PC-9 (cell line): ENCODE results near the gene GHITM. TPM values are rescaled to one million over a fixed set of nuclear protein-coding genes. Genes with fewer than 3 reads are reported as not detected.

ENCODE experiments used
- BruUV-seq: library from RNA; stranded (reverse); fragments of 400-500 nt; replicated peaks from 2 replicates; lab custom pipeline; 2021; lab: Mats Ljungman, UMichigan
- CTCF ChIA-PET: fragments of 300-600 bp; sonication (Branson Sonifier 250); formaldehyde crosslinking; loops from one replicate; lab custom pipeline; 2022; ENCODE audit warnings: antibody characterized with exemption; lab: Charles Lee
- POLR2A ChIA-PET: fragments of 300-600 bp; sonication (Branson Sonifier 250); formaldehyde crosslinking; loops from one replicate; lab custom pipeline; 2022; ENCODE audit warnings: antibody characterized with exemption; ENCODE audit not compliant: unreplicated experiment; lab: Charles Lee
- DNase-seq, 2 experiments: peaks; one replicate each; pipeline versions ENCODE4 v3.0.0 to v3.0.0-alpha.2; 2015 to 2022; ENCODE audit warnings: mixed read lengths in 1 of 2
- H2AFZ ChIP-seq: fragments of 200-600 bp; sonication (generic); 2 replicates; pipeline ENCODE4 v1.8.1; 2017; ENCODE audit warnings: antibody characterized with exemption
- H3F3A ChIP-seq: fragments of 200-600 bp; sonication (generic); 2 replicates; pipeline ENCODE4 v1.8.1; 2017; ENCODE audit warnings: antibody characterized with exemption, mild to moderate bottlenecking, low read depth; ENCODE audit not compliant: insufficient read depth
- H3K27ac ChIP-seq: fragments of 200-600 bp; sonication (generic); 2 replicates; pipeline ENCODE4 v1.6.1; 2016; ENCODE audit warnings: mixed run types
- H3K27me3 ChIP-seq: fragments of 200-600 bp; sonication (generic); 2 replicates; pipeline ENCODE4 v1.6.1; 2016; ENCODE audit warnings: low read depth, mixed run types; ENCODE audit not compliant: insufficient read depth
- H3K36me3 ChIP-seq: fragments of 200-600 bp; sonication (generic); 2 replicates; pipeline ENCODE4 v1.6.1; 2016; ENCODE audit warnings: low read depth, mixed run types
- H3K4me1 ChIP-seq: fragments of 200-600 bp; sonication (generic); replicated peaks from 2 replicates; pipeline ENCODE4 v1.6.1; 2016; ENCODE audit warnings: mixed run types; ENCODE audit not compliant: insufficient read depth
- H3K4me2 ChIP-seq: fragments of 200-600 bp; sonication (generic); 2 replicates; pipeline ENCODE4 v1.6.1; 2017; ENCODE audit warnings: mixed run types
- H3K4me3 ChIP-seq: fragments of 200-600 bp; sonication (generic); 2 replicates; pipeline ENCODE4 v1.6.1; 2016; ENCODE audit warnings: mixed run types
- H3K79me2 ChIP-seq: fragments of 200-600 bp; sonication (generic); 2 replicates; pipeline ENCODE4 v1.6.1; 2017; ENCODE audit warnings: low read depth, mixed run types
- H3K9me2 ChIP-seq: fragments of 200-600 bp; sonication (generic); 2 replicates; pipeline ENCODE4 v1.8.1; 2017; ENCODE audit warnings: mild to moderate bottlenecking; ENCODE audit not compliant: insufficient read depth
- H3K9me3 ChIP-seq: fragments of 200-600 bp; sonication (generic); 2 replicates; pipeline ENCODE4 v1.8.1; 2016; ENCODE audit warnings: low read depth; ENCODE audit not compliant: insufficient read depth
- H4K20me1 ChIP-seq: fragments of 200-600 bp; sonication (generic); 2 replicates; pipeline ENCODE4 v1.8.1; 2017; ENCODE audit not compliant: insufficient read depth
- EZH2 ChIP-seq: fragments of 200-600 bp; sonication (generic); IDR thresholded peaks from 2 replicates; pipeline ENCODE4 v1.8.0; 2017; ENCODE audit warnings: antibody characterized with exemption, low read depth
- intact Hi-C: fragments of 100-400 bp; cut with micrococcal nuclease; formaldehyde crosslinking; loops from one replicate; pipeline ENCODE4 v1.10.0; 2022; ENCODE audit not compliant: unreplicated experiment
- total RNA-seq: library from RNA; stranded (reverse); gene quantifications from 2 replicates; pipeline ENCODE4 v1.2.3, GENCODE V29; 2021
- TF ChIP-seq, protein P1 (sequence below): fragments of 200-600 bp; sonication (generic); conservative IDR thresholded peaks from 2 replicates; pipeline ENCODE4 v1.6.1; 2017; ENCODE audit warnings: mixed run types, antibody characterized with exemption, mild to moderate bottlenecking, moderate library complexity

Gene GHITM
- total RNA-seq, 1 experiment from 2014 or later: 291 TPM

DNA sequence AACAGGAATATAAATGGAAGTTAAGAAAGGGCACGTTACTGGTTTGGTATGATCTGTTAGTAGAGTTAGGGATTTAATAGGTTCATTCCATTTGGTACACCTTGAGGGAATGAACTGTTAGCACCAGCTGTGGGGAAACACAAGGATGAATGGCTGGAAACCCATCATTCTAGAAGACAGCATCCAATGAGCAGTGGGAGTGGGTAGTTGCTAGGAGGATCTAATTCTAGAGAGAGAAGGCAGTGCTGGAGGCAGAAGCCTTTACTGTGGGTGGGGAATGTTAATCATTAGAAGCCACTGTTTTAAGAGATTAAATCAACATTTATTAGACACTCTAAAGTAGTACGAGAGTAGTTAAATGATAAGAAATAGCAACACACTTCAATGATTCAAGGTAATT, 18.8 kb downstream of the GHITM start:
- ChIA-PET POLR2A (no interaction called here), CTCF (no interaction called here)
- H3K79me2 ChIP-seq: no peaks in the 10 kb centered on the region
- H3K4me2 ChIP-seq: no peak overlapping the region
- no TSS peak for BruUV-seq
- intact Hi-C loops: no loop called here
- H3K27me3 ChIP-seq: peaks cover 17% of the 10 kb centered on the region; the same call in 1 of the 2 replicates
- TF ChIP-seq, protein P1, sequence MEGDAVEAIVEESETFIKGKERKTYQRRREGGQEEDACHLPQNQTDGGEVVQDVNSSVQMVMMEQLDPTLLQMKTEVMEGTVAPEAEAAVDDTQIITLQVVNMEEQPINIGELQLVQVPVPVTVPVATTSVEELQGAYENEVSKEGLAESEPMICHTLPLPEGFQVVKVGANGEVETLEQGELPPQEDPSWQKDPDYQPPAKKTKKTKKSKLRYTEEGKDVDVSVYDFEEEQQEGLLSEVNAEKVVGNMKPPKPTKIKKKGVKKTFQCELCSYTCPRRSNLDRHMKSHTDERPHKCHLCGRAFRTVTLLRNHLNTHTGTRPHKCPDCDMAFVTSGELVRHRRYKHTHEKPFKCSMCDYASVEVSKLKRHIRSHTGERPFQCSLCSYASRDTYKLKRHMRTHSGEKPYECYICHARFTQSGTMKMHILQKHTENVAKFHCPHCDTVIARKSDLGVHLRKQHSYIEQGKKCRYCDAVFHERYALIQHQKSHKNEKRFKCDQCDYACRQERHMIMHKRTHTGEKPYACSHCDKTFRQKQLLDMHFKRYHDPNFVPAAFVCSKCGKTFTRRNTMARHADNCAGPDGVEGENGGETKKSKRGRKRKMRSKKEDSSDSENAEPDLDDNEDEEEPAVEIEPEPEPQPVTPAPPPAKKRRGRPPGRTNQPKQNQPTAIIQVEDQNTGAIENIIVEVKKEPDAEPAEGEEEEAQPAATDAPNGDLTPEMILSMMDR: no peak
- TF ChIP-seq EZH2: no peak
- H3K4me3 ChIP-seq: no peak overlapping the region
- peaks cover 8% of the 10 kb centered on the region for H4K20me1 ChIP-seq
- no peak overlapping the region for H2AFZ ChIP-seq
- no peaks in the 10 kb centered on the region for H3K4me1 ChIP-seq
- H3K36me3 ChIP-seq: peaks cover 11% of the 10 kb centered on the region; the same call in 1 of the 2 replicates
- H3K9me2 ChIP-seq: no peaks in the 10 kb centered on the region
- H3K9me3 ChIP-seq: no peaks in the 10 kb centered on the region
- peaks cover 12% of the 10 kb centered on the region; the same call in 1 of the 2 replicates for H3F3A ChIP-seq
- no peak for DNase-seq
- H3K27ac ChIP-seq: no peak overlapping the region

DNA sequence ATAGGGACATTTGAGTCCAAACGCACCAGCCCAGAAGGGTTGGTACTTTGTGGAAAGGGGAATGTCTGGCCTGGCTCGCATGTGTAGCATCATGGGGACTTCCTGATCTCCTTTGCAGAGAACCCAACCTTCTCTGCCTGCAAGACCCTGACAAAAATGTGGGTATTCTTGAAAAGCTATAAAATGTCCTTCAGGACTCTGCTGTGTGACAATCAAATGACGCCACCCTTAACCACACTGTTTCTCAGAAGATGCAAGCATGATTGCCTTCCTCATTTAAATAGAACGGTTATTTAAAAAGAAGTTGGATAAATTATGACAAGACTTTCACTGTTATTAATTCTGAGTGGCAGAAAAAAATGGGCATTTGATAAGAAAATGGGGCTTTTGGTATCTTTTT, 19.2 kb downstream of the GHITM start:
- Histone ChIP-seq H3F3A (peaks cover 12% of the 10 kb centered on the region; the same call in 1 of the 2 replicates), H3K4me3 (no peak overlapping the region), H3K4me2 (no peak overlapping the region), H3K9me2 (no peaks in the 10 kb centered on the region), H3K27ac (no peak overlapping the region), H4K20me1 (peaks cover 4% of the 10 kb centered on the region), H3K4me1 (no peaks in the 10 kb centered on the region), H3K27me3 (peaks cover 22% of the 10 kb centered on the region; the same call in 1 of the 2 replicates), H3K9me3 (no peaks in the 10 kb centered on the region), H3K79me2 (no peaks in the 10 kb centered on the region), H2AFZ (no peak overlapping the region), H3K36me3 (peaks cover 8% of the 10 kb centered on the region; the same call in 1 of the 2 replicates)
- intact Hi-C loops: no loop called here
- POLR2A ChIA-PET: no interaction called here
- no peak for DNase-seq
- BruUV-seq: no TSS peak
- no peak for TF ChIP-seq EZH2
- TF ChIP-seq, protein P1: no peak
- CTCF ChIA-PET: no interaction called here

DNA sequence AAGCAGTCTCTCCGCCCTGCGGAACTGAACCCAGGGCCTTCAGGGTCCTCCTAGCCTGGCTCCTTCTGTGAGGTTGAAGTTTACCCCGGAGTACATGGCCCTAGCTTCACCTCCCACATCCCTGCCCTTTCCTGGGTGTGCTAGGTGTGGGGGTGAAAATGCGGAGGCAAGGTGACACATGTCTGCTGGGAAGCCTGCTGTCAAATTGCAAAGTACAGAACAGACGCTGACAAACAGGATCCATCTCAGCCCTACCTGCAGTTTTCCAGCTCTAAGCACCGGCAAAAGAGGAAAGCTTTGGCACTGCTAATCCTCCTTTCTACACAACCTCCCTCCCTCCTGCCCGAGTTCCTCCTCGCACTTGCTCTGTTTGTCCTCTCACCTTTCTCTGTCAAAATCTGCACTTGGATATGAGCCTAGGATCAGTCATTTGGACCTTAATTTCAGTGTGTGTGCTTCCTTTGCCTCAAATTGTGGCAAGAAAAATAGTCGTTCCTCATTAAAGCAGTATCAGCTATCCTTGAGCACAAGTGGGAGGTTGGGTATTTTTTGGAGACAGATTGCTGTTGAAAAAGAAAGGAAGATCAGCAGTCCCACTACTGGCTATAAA, 19.9 kb downstream of the GHITM start:
- no TSS peak for BruUV-seq

More for the DNA sequence above, 19.9 kb downstream of the GHITM start:
- Histone ChIP-seq H3K27me3 (peaks cover 28% of the 10 kb centered on the region), H3K27ac (no peak overlapping the region), H3K9me3 (no peaks in the 10 kb centered on the region), H3K4me2 (no peak overlapping the region), H2AFZ (no peak overlapping the region), H3K79me2 (no peaks in the 10 kb centered on the region), H4K20me1 (peaks cover 3% of the 10 kb centered on the region; the same call in 1 of the 2 replicates), H3F3A (peaks cover 12% of the 10 kb centered on the region; the same call in 1 of the 2 replicates), H3K9me2 (no peaks in the 10 kb centered on the region), H3K4me3 (no peak overlapping the region), H3K4me1 (no peaks in the 10 kb centered on the region), H3K36me3 (peaks cover 2% of the 10 kb centered on the region; the same call in 1 of the 2 replicates)
- ChIA-PET CTCF (no interaction called here), POLR2A (no interaction called here)
- no peak for TF ChIP-seq EZH2
- TF ChIP-seq, protein P1: no peak
- DNase-seq: no peak
- intact Hi-C loops: no loop called here
